HG03135 (cell line): Measurements from ENCODE around the gene MINDY1.

ENCODE experiments used
- ATAC-seq: cut with Tn5 transposase; IDR thresholded peaks from one replicate; pipeline ENCODE4 v1.9.1; 2021; ENCODE audit warnings: mild to moderate bottlenecking, moderate library complexity; ENCODE audit not compliant: unreplicated experiment

The MINDY1 gene

DNA sequence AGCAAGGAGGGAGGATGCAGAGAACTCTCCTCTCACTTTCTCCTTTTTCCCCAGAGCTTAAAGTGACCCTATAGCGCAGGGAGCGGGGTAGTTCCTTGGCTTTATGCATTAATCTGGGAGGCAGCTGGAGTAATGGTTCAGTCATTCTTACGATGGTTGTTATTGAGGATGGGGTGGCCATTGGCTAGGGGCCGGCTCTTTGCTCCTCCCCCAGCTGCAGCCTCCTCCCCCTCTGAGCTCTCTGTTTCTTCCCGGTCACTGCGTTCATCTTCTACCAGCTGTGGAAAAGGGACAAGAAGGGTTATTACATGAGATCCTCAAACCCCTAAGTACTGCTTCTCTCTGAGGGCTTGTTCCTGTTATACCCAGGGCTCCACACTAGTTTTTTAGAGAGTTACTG, 40.7 kb downstream of the MINDY1 start:
- no peak for ATAC-seq

DNA sequence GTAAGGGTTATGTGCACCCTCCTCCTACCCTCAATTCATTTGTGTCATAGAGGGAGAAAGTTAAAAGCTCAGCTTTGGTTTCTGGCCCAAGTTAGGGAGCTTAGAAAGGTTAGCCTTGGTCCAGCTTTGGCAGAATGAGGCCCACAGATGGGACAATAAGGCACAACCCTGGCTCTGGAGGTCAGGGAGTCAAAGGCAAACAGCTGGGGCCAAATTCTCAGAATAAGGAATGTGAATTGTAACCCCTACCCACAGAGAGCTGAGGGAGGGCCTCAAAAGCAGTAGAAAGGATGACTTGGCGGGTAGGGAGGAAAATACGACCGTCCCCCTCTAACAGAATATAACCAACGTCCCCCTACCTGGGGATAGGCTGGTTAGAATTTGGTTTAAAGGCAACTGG, 41.1 kb downstream of the MINDY1 start:
- no peak for ATAC-seq

- no peak for ATAC-seq
Observed at GRCh38 chr1:150964164-150964489, 42.6 kb downstream of the MINDY1 start.

GRCh38 chr1:150963321-150964163, 43.2 kb downstream of the MINDY1 start:
- ATAC-seq = no peak

DNA sequence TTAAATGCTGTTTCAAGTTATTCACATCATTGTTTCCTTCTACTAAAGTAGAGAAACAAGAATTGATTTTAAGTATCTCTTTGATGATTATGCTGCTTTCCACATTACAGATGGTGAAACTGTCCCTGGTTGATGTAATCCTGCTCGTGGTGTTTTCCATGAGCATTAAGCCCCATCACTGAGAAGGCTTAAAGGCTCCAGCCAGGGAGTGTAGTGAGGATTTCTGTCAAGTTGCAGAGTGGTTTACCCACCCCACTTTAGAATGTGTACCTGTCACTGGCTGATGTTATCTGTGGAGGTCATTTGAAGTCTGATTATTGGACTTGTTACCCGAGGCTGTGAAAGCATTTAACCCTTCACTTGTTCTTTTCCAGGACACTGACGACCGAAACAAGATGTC, 44.9 kb downstream of the MINDY1 start:
- no peak for ATAC-seq

DNA sequence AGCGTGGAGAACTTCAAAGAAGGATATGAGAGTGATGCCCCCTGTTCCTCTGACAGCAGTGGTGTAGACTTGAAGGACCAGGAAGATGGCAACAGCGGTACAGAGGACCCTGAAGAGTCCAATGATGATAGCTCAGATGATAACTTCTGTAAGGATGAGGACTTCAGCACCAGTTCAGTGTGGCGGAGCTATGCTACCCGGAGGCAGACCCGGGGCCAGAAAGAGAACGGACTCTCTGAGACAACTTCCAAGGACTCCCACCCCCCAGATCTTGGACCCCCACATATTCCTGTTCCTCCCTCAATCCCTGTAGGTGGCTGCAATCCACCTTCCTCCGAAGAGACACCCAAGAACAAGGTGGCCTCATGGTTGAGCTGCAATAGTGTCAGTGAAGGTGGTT, 46.1 kb downstream of the MINDY1 start:
- no peak for ATAC-seq

- no peak for ATAC-seq
Observed at GRCh38 chr1:150957666-150958065, 49.0 kb downstream of the MINDY1 start.

DNA sequence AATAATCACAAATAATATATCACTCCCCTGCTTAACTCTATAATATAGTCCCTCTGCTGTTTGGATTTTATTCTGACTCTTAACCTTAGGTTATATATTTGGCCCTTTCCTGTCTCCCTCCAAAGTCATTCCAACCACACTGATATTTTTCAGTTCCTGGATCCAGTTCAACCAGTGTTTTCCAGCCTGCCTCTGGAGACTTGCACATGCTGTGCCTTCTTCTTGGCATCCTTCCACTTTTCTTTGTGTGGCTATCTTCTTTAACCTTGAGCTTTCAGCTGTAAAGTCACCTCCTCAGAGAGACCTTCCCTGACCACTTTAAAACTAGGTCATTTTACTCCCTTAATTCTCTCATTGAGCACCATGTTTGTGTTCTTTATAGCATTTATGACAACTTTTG, 51.4 kb downstream of the MINDY1 start:
- ATAC-seq = no peak

DNA sequence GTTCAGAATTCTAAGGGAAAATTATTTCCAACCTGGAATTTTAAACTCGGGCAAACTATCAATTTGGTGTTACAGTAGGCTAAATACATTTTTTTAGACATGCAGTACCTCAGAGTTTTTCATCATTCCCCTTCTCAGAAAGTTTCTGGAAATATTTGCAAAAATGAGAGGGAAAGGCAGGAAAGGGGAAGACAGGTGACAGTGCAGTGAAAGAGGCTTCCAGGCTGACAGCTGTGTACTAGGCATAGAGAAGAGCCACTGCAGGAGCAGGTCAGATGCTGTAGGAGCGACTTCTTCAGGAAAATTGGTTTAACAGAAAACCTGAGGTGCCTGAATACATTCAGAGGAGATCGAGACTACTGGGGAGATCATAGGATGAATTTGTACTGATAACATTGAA, 52.0 kb downstream of the MINDY1 start:
- no peak for ATAC-seq
